ENCODE measurements around the gene GJB5.

- TF ChIP-seq POLR2A (IDR thresholded peaks at IDR 0.05): no peak
- TF ChIP-seq CTCF (IDR thresholded peaks at IDR 0.05): peak; percentile 70 to 87 (median 71)
These were observed 12.1 kb upstream of the GJB5 start for GRCh38 chr1:34742667-34743270.

Data from vagina (tissue), 2 donors.